ENCODE measurements around the gene TEX51.

The TEX51 gene

GRCh38 chr2:126882181-126882580, 16.5 kb upstream of the TEX51 start:
- TF ChIP-seq CTCF (IDR thresholded peaks at IDR 0.05; ENCODE audit: low read depth, low read length), result no peak
- no peak for DNase-seq (ENCODE audit: extremely low read depth, low read depth)

GRCh38 chr2:126882736-126883665, 15.7 kb upstream of the TEX51 start:
- TF ChIP-seq CTCF (IDR thresholded peaks at IDR 0.05; ENCODE audit: low read depth, low read length), result no peak
- DNase-seq (ENCODE audit: extremely low read depth, low read depth), result no peak

- no peak for DNase-seq (ENCODE audit: extremely low read depth, low read depth)
- no peak for TF ChIP-seq CTCF (IDR thresholded peaks at IDR 0.05; ENCODE audit: low read depth, low read length)
Observed at GRCh38 chr2:126883666-126884040, 15.0 kb upstream of the TEX51 start.

GRCh38 chr2:126884861-126885750, 13.6 kb upstream of the TEX51 start:
- DNase-seq (ENCODE audit: extremely low read depth, low read depth), result no peak
- no peak for TF ChIP-seq CTCF (IDR thresholded peaks at IDR 0.05; ENCODE audit: low read depth, low read length)

GRCh38 chr2:126885751-126886210, 12.9 kb upstream of the TEX51 start:
- TF ChIP-seq CTCF (IDR thresholded peaks at IDR 0.05; ENCODE audit: low read depth, low read length), result no peak
- DNase-seq (ENCODE audit: extremely low read depth, low read depth), result no peak

DNA sequence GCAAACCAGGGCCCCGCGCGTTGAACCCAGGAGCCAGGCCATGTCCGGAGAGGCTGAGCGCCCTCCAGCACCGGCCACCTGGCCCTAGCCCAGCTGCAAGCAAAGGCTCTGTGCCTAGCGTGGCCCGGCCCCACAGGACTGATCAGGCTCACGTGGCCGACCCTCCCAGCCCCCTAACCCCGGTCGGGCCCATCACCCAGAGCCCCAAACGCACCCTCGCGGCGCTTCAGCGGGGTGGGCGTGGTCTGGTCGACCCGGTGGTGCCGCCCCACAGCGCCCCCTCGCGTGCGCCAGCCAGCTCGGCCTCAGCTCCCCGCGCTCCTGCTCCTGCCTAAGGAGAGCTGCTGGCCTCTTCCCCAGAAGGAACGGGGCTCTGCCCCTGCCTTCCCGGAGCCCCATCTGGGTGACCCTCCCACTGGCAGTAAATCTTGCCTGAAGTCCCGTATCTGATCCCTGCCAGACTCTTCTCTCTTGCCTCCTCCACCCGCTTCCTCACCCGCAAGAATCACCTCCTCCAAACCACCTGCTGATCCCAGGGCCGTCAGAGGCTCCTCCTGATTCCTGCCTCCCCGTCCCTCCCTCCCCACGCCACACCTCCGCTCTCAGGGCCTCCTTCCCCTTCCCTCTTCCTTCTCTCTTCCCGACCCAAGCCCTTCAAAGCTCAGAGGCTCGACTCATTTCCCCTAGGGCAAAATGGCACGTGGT, 12.3 kb upstream of the TEX51 start:
- DNase-seq (ENCODE audit: extremely low read depth, low read depth), result no peak
- TF ChIP-seq CTCF (IDR thresholded peaks at IDR 0.05; ENCODE audit: low read depth, low read length), result peak; percentile 52
